Umbilical cord (tissue), 2 donors: ENCODE measurements around the gene KCNJ6. TPM values are rescaled to one million over a fixed set of nuclear protein-coding genes. Genes with fewer than 3 reads are reported as not detected.

ENCODE experiments used
- DNase-seq: peaks from one replicate; pipeline ENCODE4 v3.0.0-alpha.2; 2015; ENCODE audit warnings: low spot score
- total RNA-seq: library from RNA; depleted of rRNA; stranded (reverse); fragments of >200 nt; gene quantifications from one replicate; pipeline ENCODE4 v1.2.3, GENCODE V29; 2014; ENCODE audit warnings: low replicate concordance; ENCODE audit not compliant: insufficient read depth

KCNJ6 gene
- total RNA-seq, 1 donor from 2014 or later: 1.4 TPM

DNA sequence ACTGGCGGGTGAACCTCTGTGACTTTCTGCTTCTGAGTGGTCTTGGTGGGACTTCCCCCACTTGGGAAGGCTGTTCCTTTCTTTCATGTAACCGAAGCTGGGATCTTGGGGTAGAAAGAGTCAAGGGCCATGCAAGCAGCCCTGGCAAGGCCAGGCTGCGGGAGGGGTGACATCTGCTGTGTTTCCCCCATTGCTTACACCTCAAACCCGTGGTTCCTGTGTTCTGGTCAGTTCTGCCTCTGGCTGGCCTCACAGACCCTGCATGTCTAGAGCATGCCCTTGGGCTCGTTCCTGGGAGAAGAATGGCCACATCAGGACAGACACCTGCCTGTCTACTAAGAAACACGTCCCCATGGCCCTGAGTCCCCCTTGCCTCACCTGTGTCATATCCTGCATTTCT is 341.9 kb downstream of the KCNJ6 start:
- no peak for DNase-seq

DNA sequence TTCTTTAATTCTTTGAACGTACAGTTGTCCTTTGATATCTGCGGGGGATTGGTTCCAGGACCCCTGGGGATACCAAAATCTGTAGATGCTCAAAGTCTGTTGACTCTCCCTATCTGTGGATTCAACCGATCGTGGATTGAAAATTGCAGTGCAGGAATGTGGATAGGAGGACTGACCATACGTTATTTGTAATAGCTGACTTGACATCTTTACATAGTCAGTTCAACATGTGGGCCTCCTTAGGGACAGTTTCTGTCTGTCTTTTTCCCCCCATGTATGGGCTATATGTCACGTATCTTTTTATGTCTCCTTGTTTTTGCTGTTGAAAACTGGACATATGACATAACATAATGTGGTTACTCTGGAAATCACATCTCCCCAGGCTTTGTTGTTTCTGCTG is 344.8 kb downstream of the KCNJ6 start:
- DNase-seq: no peak

GRCh38 chr21:37568916-37569315 is 347.3 kb downstream of the KCNJ6 start:
- DNase-seq: no peak

GRCh38 chr21:37568415-37568814 is 347.8 kb downstream of the KCNJ6 start:
- no peak for DNase-seq

- DNase-seq: no peak
Measured at GRCh38 chr21:37566790-37567615, 349.3 kb downstream of the KCNJ6 start.

- peak; percentile 68 for DNase-seq
Measured at GRCh38 chr21:37565530-37566223, 350.6 kb downstream of the KCNJ6 start.

DNA sequence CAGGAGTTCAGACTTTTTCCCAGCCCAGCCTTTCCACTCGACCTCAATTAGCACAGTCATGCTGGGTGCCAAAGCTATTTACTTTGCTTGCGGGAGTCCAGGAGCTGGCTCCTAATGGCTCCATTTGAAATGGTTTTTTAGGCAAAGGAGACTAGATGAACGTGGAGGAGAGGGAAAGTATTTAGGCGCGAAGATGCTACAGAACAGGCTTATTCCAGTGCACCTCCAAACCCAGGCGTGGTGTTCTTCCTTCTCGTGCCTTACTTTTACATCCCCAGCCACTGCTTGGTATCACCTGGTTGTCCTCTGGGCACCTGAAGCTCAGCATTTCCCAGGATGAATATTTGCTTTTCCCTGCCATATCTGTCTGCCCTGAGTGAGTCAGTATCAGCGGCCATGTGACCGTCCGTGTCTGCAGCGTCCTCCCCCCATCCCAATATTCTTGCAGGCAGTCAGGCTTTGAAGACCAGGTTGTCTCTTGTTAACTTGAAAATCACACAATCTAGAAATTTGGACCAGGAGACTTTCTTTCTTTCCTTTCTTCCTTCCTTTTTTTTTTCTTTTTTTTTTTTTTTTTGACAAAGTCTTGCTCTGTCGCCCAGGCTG is 351.2 kb downstream of the KCNJ6 start:
- DNase-seq: no peak

GRCh38 chr21:37564341-37564923 is 351.8 kb downstream of the KCNJ6 start:
- peak; percentile 93 for DNase-seq

- peak; percentile 96 for DNase-seq
Measured at GRCh38 chr21:37563641-37564340, 352.5 kb downstream of the KCNJ6 start.

GRCh38 chr21:37562920-37563640 is 353.2 kb downstream of the KCNJ6 start:
- no peak for DNase-seq

GRCh38 chr21:37561941-37562919 is 354.0 kb downstream of the KCNJ6 start:
- DNase-seq: no peak

DNA sequence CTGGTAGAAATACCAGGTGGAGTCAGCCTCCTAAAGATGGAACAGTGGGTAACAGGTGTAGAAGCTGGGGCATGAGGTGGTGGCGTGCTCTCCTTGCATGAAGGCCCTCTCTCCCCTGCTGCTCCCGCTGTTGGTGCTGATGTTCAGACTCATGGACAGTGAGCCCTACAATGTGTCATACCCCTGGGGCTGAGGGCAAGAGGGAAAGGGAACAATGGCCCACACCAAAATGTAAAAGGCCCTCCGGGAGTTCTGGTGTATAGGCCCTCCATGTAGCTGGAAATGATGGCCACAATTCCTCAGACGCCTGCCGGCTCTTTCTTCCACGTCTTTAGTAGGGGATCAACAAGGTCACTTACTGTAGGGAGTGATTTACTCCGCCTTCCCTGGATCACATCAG is 354.8 kb downstream of the KCNJ6 start:
- DNase-seq: no peak

DNA sequence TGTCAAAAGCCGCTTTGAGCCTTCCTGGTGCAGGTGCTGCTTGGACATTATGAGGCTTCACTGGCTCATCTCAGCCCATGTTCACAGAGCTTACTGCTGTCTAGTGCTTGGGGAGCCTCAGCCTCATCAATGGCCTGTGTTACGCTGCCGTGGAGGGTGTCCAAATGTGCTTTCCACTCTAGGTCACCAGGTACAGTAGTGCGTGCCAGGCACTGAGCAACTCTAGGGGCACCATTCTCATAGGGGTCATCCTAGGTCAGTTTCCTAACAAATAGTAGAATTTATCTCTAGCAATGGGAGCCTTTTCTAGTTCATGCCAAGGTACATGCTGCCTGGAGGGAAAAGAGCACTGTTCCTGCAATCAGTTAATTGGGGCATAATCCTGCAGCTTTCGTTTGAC is 355.9 kb downstream of the KCNJ6 start:
- DNase-seq: no peak

DNA sequence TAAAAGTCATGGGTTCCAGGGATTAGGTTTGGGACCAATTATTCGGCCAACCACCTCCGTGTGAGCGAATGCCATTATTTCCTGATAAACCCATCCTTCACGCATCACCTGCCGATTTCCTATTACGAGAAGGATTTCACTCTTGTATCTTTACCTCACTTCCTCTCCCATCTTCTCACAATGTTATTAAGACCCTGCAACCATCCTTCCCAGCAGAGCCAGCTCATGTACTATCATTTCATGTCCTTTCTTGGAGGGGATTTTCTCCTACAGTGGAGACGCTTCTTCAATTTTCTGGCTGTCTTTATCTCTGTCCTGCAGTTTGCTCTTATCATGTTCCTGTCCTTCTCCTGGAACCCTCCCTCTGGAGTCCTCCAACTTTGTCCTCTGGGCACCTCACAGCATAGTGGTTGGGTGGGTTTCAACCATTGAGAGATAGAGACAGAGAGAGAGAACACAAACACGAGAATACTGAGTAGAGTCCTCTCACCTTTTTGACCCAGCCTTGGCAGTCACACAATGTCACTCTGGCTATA is 357.5 kb downstream of the KCNJ6 start:
- no peak for DNase-seq
